Kidney tubule cell (primary cell): ENCODE measurements around the gene PLOD3.
A peak's percentile ranks its signal among the peaks of the same experiment; 100 is the strongest.

ENCODE experiments used
- DNase-seq: peaks from one replicate; pipeline ENCODE4 v3.0.0-alpha.2; 2018; ENCODE audit warnings: low spot score

The PLOD3 gene

GRCh38 chr7:101165958-101166647, 51.3 kb downstream of the PLOD3 start:
- DNase-seq = no peak

GRCh38 chr7:101165075-101165957, 52.1 kb downstream of the PLOD3 start, which contains the start of gene VGF:
TSS of gene VGF (minus strand) at chr7:101165569. CDS start at chr7:101164843, 726 bp downstream.
- peak; percentile 95 for DNase-seq

- peak; percentile 76 for DNase-seq
Measured at GRCh38 chr7:101164071-101164840, 53.1 kb downstream of the PLOD3 start.

- DNase-seq = peak; percentile 67
Measured at GRCh38 chr7:101163279-101164070, 53.9 kb downstream of the PLOD3 start.

GRCh38 chr7:101162551-101163278, 54.7 kb downstream of the PLOD3 start:
- peak; percentile 68 for DNase-seq

- DNase-seq = no peak
Measured at GRCh38 chr7:101161692-101162471, 55.5 kb downstream of the PLOD3 start.

GRCh38 chr7:101160910-101161309, 56.5 kb downstream of the PLOD3 start:
- no peak for DNase-seq

- DNase-seq = peak; percentile 74
Measured at GRCh38 chr7:101159696-101160674, 57.4 kb downstream of the PLOD3 start.

GRCh38 chr7:101156866-101157589, 60.4 kb downstream of the PLOD3 start:
- peak; percentile 65 for DNase-seq

- no peak for DNase-seq
Measured at GRCh38 chr7:101156277-101156676, 61.1 kb downstream of the PLOD3 start.
